ENCODE data around the gene PNKD.

- TF ChIP-seq, protein P1, sequence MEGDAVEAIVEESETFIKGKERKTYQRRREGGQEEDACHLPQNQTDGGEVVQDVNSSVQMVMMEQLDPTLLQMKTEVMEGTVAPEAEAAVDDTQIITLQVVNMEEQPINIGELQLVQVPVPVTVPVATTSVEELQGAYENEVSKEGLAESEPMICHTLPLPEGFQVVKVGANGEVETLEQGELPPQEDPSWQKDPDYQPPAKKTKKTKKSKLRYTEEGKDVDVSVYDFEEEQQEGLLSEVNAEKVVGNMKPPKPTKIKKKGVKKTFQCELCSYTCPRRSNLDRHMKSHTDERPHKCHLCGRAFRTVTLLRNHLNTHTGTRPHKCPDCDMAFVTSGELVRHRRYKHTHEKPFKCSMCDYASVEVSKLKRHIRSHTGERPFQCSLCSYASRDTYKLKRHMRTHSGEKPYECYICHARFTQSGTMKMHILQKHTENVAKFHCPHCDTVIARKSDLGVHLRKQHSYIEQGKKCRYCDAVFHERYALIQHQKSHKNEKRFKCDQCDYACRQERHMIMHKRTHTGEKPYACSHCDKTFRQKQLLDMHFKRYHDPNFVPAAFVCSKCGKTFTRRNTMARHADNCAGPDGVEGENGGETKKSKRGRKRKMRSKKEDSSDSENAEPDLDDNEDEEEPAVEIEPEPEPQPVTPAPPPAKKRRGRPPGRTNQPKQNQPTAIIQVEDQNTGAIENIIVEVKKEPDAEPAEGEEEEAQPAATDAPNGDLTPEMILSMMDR (IDR thresholded peaks at IDR 0.05), result no peak
- TF ChIP-seq EZH2 (IDR thresholded peaks at IDR 0.05), result no peak
- no peak for TF ChIP-seq EZH2phosphoT487 (IDR thresholded peaks at IDR 0.05)
Measured at GRCh38 chr2:218320704-218321336, 50.5 kb downstream of the PNKD start.

Data from neural progenitor cell (in vitro differentiated cells).